ENCODE measurements around the gene ETV4. TPM values are rescaled to one million over a fixed set of nuclear protein-coding genes. Genes with fewer than 3 reads are reported as not detected.

Gene ETV4
- total RNA-seq, 1 experiment from 2014 or later = 195 TPM

- TF ChIP-seq FOXP1 (CRISPR knock-in tag; IDR thresholded peaks at IDR 0.05; ENCODE audit: borderline replicate concordance) = no peak
Measured at GRCh38 chr17:43533699-43534098, 12.4 kb downstream of the ETV4 start (continued).

GRCh38 chr17:43532581-43532980 is 13.6 kb downstream of the ETV4 start:
- Mint-ChIP-seq H3K27me3 (ENCODE audit: low read depth) (no peaks in the 10 kb centered on the region), H3K9me3 (no peaks in the 10 kb centered on the region), H3K36me3 (peaks cover 35% of the 10 kb centered on the region), H3K4me1 (peaks cover 73% of the 10 kb centered on the region), H3K4me3 (no peak overlapping the region), H3K27ac (0 out of 2 replicates have a peak overlapping the region, but pooled peaks have one; percentile 84)
- no peak for DNase-seq (ENCODE audit: low spot score)
- POLR2A ChIA-PET = no interaction called here
- TF ChIP-seq, protein P1, sequence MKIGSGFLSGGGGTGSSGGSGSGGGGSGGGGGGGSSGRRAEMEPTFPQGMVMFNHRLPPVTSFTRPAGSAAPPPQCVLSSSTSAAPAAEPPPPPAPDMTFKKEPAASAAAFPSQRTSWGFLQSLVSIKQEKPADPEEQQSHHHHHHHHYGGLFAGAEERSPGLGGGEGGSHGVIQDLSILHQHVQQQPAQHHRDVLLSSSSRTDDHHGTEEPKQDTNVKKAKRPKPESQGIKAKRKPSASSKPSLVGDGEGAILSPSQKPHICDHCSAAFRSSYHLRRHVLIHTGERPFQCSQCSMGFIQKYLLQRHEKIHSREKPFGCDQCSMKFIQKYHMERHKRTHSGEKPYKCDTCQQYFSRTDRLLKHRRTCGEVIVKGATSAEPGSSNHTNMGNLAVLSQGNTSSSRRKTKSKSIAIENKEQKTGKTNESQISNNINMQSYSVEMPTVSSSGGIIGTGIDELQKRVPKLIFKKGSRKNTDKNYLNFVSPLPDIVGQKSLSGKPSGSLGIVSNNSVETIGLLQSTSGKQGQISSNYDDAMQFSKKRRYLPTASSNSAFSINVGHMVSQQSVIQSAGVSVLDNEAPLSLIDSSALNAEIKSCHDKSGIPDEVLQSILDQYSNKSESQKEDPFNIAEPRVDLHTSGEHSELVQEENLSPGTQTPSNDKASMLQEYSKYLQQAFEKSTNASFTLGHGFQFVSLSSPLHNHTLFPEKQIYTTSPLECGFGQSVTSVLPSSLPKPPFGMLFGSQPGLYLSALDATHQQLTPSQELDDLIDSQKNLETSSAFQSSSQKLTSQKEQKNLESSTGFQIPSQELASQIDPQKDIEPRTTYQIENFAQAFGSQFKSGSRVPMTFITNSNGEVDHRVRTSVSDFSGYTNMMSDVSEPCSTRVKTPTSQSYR (CRISPR knock-in tag; IDR thresholded peaks at IDR 0.05) = no peak
- TF ChIP-seq ZNF232 (CRISPR knock-in tag; IDR thresholded peaks at IDR 0.05) = no peak
- TF ChIP-seq, protein P2, sequence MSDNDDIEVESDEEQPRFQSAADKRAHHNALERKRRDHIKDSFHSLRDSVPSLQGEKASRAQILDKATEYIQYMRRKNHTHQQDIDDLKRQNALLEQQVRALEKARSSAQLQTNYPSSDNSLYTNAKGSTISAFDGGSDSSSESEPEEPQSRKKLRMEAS (CRISPR knock-in tag; IDR thresholded peaks at IDR 0.05) = no peak
- no peak for TF ChIP-seq ZNF396 (CRISPR knock-in tag; IDR thresholded peaks at IDR 0.05; ENCODE audit: borderline replicate concordance)
- no peak for TF ChIP-seq TP53 (CRISPR knock-in tag; IDR thresholded peaks at IDR 0.05)
- TF ChIP-seq RELA (CRISPR knock-in tag; IDR thresholded peaks at IDR 0.05; ENCODE audit: borderline replicate concordance) = no peak
- no peak for TF ChIP-seq ATF3 (CRISPR knock-in tag; conservative IDR thresholded peaks at IDR 0.05)
- TF ChIP-seq, protein P3, sequence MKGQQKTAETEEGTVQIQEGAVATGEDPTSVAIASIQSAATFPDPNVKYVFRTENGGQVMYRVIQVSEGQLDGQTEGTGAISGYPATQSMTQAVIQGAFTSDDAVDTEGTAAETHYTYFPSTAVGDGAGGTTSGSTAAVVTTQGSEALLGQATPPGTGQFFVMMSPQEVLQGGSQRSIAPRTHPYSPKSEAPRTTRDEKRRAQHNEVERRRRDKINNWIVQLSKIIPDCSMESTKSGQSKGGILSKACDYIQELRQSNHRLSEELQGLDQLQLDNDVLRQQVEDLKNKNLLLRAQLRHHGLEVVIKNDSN (CRISPR knock-in tag; IDR thresholded peaks at IDR 0.05) = no peak
- CTCF ChIA-PET = interaction anchor here (0.7 kb wide), 1 partner anchor 145 kb away, joined by 3 read pairs; no protein-coding TSS in a partner anchor
- ATAC-seq = no peak

DNA sequence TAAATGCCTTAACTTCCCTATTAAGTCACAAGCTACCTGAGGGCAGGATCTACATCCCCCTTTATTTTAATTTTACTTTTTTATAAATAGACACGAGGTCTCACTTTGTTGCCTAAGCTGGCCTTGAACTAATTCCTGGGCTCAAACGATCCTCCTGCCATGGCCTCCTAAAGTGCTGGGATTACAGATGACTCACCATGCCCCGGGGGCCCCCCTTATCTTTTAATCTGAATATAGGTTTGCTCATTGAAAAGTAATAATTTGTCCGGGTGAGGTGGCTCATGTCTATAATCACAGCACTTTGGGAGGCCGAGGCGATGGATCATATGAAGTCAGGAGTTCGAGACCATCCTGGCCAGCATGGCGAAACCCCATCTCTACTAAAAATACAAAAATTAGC is 14.2 kb downstream of the ETV4 start:
- peaks cover 77% of the 10 kb centered on the region for H3K4me1 Mint-ChIP-seq
- ChIA-PET CTCF (interaction anchor here (1.6 kb wide), 1 partner anchor 12 kb away, joined by 12 read pairs; no protein-coding TSS in a partner anchor), POLR2A (interaction anchor here (2.3 kb wide), 1 partner anchor 10 kb away, joined by 18 read pairs; no protein-coding TSS in a partner anchor)
- no peak overlapping the region; the same call in 1 of the 2 replicates for H3K4me3 Mint-ChIP-seq
- DNase-seq (ENCODE audit: low spot score) = no peak
- peak overlapping the region; percentile 98; the same call in 1 of the 2 replicates for H3K27ac Mint-ChIP-seq
- peaks cover 38% of the 10 kb centered on the region for H3K36me3 Mint-ChIP-seq
- H3K9me3 Mint-ChIP-seq = no peaks in the 10 kb centered on the region
- H3K27me3 Mint-ChIP-seq (ENCODE audit: low read depth) = no peaks in the 10 kb centered on the region
- ATAC-seq = no peak
- TF ChIP-seq, protein P4, sequence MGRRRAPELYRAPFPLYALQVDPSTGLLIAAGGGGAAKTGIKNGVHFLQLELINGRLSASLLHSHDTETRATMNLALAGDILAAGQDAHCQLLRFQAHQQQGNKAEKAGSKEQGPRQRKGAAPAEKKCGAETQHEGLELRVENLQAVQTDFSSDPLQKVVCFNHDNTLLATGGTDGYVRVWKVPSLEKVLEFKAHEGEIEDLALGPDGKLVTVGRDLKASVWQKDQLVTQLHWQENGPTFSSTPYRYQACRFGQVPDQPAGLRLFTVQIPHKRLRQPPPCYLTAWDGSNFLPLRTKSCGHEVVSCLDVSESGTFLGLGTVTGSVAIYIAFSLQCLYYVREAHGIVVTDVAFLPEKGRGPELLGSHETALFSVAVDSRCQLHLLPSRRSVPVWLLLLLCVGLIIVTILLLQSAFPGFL (CRISPR knock-in tag; IDR thresholded peaks at IDR 0.05; ENCODE audit: borderline replicate concordance) = no peak
- TF ChIP-seq, protein P5, sequence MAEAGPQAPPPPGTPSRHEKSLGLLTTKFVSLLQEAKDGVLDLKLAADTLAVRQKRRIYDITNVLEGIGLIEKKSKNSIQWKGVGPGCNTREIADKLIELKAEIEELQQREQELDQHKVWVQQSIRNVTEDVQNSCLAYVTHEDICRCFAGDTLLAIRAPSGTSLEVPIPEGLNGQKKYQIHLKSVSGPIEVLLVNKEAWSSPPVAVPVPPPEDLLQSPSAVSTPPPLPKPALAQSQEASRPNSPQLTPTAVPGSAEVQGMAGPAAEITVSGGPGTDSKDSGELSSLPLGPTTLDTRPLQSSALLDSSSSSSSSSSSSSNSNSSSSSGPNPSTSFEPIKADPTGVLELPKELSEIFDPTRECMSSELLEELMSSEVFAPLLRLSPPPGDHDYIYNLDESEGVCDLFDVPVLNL (CRISPR knock-in tag; IDR thresholded peaks at IDR 0.05; ENCODE audit: borderline replicate concordance, low read depth) = no peak
- no peak for TF ChIP-seq SMAD3 (CRISPR knock-in tag; IDR thresholded peaks at IDR 0.05; ENCODE audit: borderline replicate concordance)
- TF ChIP-seq ZBTB43 (CRISPR knock-in tag; IDR thresholded peaks at IDR 0.05) = no peak
- TF ChIP-seq TP53 (CRISPR knock-in tag; IDR thresholded peaks at IDR 0.05) = no peak
- TF ChIP-seq, protein P6, sequence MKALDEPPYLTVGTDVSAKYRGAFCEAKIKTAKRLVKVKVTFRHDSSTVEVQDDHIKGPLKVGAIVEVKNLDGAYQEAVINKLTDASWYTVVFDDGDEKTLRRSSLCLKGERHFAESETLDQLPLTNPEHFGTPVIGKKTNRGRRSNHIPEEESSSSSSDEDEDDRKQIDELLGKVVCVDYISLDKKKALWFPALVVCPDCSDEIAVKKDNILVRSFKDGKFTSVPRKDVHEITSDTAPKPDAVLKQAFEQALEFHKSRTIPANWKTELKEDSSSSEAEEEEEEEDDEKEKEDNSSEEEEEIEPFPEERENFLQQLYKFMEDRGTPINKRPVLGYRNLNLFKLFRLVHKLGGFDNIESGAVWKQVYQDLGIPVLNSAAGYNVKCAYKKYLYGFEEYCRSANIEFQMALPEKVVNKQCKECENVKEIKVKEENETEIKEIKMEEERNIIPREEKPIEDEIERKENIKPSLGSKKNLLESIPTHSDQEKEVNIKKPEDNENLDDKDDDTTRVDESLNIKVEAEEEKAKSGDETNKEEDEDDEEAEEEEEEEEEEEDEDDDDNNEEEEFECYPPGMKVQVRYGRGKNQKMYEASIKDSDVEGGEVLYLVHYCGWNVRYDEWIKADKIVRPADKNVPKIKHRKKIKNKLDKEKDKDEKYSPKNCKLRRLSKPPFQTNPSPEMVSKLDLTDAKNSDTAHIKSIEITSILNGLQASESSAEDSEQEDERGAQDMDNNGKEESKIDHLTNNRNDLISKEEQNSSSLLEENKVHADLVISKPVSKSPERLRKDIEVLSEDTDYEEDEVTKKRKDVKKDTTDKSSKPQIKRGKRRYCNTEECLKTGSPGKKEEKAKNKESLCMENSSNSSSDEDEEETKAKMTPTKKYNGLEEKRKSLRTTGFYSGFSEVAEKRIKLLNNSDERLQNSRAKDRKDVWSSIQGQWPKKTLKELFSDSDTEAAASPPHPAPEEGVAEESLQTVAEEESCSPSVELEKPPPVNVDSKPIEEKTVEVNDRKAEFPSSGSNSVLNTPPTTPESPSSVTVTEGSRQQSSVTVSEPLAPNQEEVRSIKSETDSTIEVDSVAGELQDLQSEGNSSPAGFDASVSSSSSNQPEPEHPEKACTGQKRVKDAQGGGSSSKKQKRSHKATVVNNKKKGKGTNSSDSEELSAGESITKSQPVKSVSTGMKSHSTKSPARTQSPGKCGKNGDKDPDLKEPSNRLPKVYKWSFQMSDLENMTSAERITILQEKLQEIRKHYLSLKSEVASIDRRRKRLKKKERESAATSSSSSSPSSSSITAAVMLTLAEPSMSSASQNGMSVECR (CRISPR knock-in tag; IDR thresholded peaks at IDR 0.05; ENCODE audit: borderline replicate concordance) = no peak
- no peak for TF ChIP-seq ZSCAN18 (CRISPR knock-in tag; IDR thresholded peaks at IDR 0.05)
- no peak for TF ChIP-seq NFYB (CRISPR knock-in tag; conservative IDR thresholded peaks at IDR 0.05; ENCODE audit: low read depth)
- TF ChIP-seq, protein P3 (CRISPR knock-in tag; IDR thresholded peaks at IDR 0.05) = no peak
- no peak for TF ChIP-seq NFATC4 (CRISPR knock-in tag; IDR thresholded peaks at IDR 0.05)
